GM21717 (cell line): ENCODE data around the gene PDE6C.
"Not testable (repeated sequence)": the region's sequence is repeated elsewhere in the genome, so short reads cannot be mapped to it uniquely, and the experiment has no call there.

Experiments
- ATAC-seq: cut with Tn5 transposase; IDR thresholded peaks from one replicate; pipeline ENCODE4 v1.9.1; 2021; ENCODE audit warnings: mild to moderate bottlenecking, moderate library complexity; ENCODE audit not compliant: unreplicated experiment

PDE6C gene

GRCh38 chr10:93629647-93630305 is 17.4 kb downstream of the PDE6C start:
- no peak for ATAC-seq

GRCh38 chr10:93630625-93631557 is 18.6 kb downstream of the PDE6C start:
- no peak for ATAC-seq

- no peak for ATAC-seq
Observed at GRCh38 chr10:93639791-93640190, 27.5 kb downstream of the PDE6C start.

GRCh38 chr10:93652857-93653256 is 40.5 kb downstream of the PDE6C start:
- ATAC-seq = no peak

- no peak for ATAC-seq
Observed at GRCh38 chr10:93654201-93654600, 41.9 kb downstream of the PDE6C start.

- ATAC-seq = no peak
Observed at GRCh38 chr10:93656155-93656554, 43.8 kb downstream of the PDE6C start.

- ATAC-seq = no peak
Observed at GRCh38 chr10:93657757-93658156, 45.4 kb downstream of the PDE6C start.

GRCh38 chr10:93666030-93666429 is 53.7 kb downstream of the PDE6C start:
- no peak for ATAC-seq

GRCh38 chr10:93667795-93668194 is 55.5 kb downstream of the PDE6C start:
- no peak for ATAC-seq

- ATAC-seq = no peak
Observed at GRCh38 chr10:93670372-93670771, 58.0 kb downstream of the PDE6C start.

GRCh38 chr10:93671042-93671441 is 58.7 kb downstream of the PDE6C start:
- no peak for ATAC-seq

- no peak for ATAC-seq
Observed at GRCh38 chr10:93672022-93672678, 59.8 kb downstream of the PDE6C start.

- no peak for ATAC-seq
Observed at GRCh38 chr10:93672890-93673289, 60.6 kb downstream of the PDE6C start.

GRCh38 chr10:93673791-93674190 is 61.5 kb downstream of the PDE6C start:
- ATAC-seq = no peak

- no peak for ATAC-seq
Observed at GRCh38 chr10:93678386-93678785, 66.0 kb downstream of the PDE6C start.

- ATAC-seq = no peak
Observed at GRCh38 chr10:93678805-93679587, 66.7 kb downstream of the PDE6C start.

GRCh38 chr10:93680412-93681047 is 68.2 kb downstream of the PDE6C start:
- no peak for ATAC-seq

GRCh38 chr10:93687737-93688136 is 75.4 kb downstream of the PDE6C start:
- no peak for ATAC-seq

GRCh38 chr10:93695740-93696139 is 83.4 kb downstream of the PDE6C start:
- ATAC-seq = no peak

GRCh38 chr10:93696582-93696981 is 84.2 kb downstream of the PDE6C start:
- ATAC-seq = not testable (repeated sequence)
